ENCODE results near the gene HSD17B10.
"Not testable (repeated sequence)": the region's sequence is repeated elsewhere in the genome, so short reads cannot be mapped to it uniquely, and the experiment has no call there.

Gene HSD17B10

GRCh38 chrX:53433651-53434639 is at the start of gene HSD17B10:
HSD17B10 (minus strand) TSS chrX:53434370; CDS start chrX:53434345, 25 bp downstream.
- DNase-seq (ENCODE audit: low spot score): peak; percentile 94

DNA sequence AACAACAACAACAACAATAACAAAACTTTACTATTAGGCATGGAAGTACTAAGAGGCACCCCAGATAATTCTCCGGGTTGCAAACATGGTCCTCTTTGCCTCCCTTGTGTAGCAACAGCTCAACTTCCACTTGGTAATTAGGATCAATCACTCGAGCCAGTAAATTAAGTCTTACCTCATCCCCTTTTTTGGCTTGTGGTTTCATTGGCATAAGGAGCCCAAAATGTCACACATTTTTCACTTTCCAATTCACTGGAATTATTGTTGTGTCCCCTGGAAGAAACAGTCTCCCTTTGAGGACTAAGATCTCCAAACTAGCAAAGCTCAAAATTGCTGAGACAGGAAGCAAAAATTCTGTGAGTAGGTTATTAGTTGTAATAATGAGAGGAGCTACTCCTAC is 49.2 kb upstream of the HSD17B10 start:
- no peak for DNase-seq (ENCODE audit: low spot score)

DNA sequence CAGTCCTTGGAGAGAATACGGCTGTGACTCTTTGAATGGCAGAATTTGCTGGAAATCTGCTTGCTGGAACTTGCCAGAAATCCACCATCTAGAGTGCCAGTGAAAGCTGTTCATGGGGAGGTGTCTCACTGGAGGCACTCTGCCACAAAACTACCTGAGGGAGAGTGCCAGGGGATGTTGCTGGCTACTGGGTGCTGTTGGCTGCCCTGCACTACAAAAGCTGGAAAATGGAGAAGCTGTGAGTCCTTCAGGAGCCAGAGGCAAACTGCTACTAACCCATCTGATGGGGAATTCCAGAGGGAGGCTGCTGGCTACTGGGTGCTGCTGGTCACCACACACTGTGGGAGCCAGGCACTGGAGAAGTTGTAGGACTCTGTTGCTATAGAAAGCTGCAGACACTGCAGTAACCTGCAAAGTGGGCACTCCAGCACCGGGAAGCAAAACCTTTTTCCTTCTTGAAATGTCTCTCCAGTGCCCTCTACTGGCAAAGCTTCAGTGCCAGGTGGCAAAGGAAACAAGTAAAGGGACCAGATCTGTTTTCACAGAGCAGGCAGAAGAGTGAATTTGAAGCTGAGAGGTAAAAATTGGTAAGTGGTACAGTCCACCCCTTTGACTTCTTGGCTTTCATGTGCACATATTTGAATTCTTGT is 47.8 kb upstream of the HSD17B10 start:
- DNase-seq (ENCODE audit: low spot score): peak; percentile 38

DNA sequence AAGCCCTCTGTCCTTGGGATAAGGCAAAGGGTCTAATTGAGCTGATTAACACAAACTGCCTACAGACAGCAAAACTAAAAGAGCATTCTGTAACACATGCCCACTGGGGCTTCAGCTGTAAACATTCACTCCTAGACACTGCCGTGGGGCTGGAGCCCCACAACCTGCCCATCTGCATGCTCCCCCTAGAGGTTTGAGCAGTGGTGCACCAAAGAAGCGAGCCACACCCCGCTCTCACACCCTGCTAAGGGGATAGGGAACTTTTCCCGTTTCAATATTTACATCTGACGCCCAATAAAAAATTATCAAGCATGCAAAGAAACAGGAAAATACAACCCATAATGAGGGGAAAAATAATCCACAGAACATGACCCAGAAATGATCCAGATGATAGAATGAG is 46.9 kb upstream of the HSD17B10 start:
- DNase-seq (ENCODE audit: low spot score): no peak

DNA sequence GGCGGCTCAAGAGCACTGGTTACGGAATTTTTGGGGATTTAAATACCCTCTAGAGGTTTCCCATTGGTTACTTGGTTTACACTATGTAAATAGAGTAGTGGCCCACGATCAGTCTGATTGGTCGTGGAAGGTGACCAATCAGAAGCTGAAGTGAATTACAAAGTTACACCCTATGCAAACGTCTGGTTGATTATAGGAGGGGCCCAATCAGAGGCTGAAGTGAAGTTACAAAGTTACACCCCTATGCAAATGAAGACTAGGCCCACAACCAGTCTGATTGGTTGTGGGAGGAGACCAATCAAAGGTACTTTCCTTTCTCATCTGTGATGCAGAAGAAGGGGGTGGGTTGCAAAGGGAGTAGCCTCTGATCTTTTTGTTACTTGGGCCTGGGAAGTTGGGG is 45.1 kb upstream of the HSD17B10 start:
- DNase-seq (ENCODE audit: low spot score): no peak

DNA sequence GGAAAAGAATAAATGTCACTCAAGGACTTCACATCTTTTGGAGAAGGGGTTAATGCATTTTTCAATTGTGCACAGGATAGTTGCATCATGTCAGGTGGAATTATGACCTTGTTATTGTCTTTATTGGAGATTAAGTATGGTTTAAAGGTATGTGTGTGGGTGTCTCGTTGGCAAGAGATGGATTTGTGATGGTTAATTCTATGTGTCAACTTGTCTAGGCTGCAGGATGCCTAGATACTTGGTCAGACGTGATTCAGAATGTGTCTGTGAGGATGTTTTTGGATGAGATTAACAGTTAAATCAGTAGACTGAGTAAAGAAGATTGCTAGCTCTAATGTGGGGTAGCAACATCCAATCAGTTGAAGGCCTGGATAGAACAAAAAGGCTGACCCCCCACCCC is 42.2 kb upstream of the HSD17B10 start:
- DNase-seq (ENCODE audit: low spot score): peak; percentile 45

DNA sequence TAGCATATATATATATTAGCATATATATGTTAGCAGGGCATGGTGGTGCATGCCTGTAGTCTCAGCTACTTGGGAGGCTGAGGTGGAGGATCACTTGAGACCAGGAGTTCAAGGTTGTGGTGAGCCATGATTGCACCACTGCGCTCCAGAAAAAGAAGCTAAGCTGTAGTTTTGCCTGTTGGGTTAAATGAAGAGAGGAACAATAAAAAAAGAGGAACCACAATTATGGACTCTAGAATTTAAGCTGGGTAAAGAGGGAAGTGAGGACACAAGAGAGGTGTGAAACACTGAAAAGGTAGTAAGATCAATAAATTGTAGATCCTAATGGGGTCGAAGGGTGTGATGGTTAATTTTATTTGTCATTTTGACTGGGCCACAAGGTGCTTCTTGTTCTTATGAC is 40.5 kb upstream of the HSD17B10 start:
- DNase-seq (ENCODE audit: low spot score): no peak

DNA sequence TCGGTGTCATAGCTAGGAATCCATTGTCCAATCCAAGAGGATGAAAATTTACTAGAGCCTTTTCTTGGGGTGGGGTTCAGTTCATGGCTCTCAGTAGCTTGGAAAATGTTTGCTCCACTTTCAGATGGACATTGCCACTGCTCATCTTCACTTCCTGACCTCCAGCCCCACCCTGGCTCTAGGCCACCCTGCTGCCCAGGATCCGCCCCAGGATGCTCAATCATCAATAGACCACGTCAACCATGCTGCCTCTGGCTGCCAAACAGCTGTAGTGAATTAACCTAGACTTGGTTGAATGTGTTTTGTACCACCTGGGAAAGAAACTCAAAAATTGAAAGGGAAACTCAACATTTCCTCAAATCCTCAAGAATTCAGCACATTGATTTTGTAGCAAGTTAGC is 37.2 kb upstream of the HSD17B10 start:
- DNase-seq (ENCODE audit: low spot score): peak; percentile 9

- DNase-seq (ENCODE audit: low spot score): not testable (repeated sequence)
Observed at GRCh38 chrX:53468659-53469058, 34.5 kb upstream of the HSD17B10 start.

- DNase-seq (ENCODE audit: low spot score): peak; percentile 27
Observed at GRCh38 chrX:53458082-53458481, 23.9 kb upstream of the HSD17B10 start.

- DNase-seq (ENCODE audit: low spot score): peak; percentile 24
Observed at GRCh38 chrX:53456254-53456653, 22.1 kb upstream of the HSD17B10 start.

DNA sequence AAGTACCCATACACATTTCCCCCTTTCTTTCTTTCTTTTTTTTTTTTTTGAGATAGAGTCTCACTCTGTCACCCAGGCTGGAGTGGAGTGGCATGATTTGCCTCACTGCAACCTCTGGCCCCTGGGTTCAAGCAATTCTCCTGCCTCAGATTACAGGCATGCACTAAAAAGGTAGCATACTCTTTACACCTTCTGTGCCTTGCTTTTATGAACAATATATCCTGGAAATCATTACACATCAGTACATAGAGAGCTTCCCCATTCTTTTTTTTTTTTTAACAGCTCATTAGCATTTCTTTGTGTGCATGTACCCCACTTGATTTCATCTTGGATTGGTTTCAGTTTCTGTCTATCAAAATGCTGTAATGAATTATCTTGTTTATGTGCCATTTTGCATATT is 18.6 kb upstream of the HSD17B10 start:
- DNase-seq (ENCODE audit: low spot score): no peak

DNA sequence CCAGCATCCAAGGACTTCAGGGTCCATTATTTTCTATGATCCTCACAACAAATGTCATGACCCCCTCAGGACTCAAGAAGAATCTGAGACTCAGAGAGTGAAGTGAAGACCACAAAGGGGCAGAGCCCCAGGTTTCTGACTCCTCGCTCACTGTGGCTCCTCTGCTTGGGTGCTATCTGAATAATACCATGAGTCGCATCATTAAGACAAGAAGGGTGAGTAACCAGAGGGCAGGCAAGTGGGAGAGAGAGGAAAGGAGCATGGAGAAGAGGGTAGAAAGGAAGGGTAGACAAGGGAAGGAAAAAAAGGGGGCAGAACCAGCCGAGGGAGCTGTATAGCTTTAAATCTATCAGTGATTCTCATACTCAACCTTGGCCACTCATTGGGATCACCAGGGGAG is 15.5 kb upstream of the HSD17B10 start:
- DNase-seq (ENCODE audit: low spot score): no peak

GRCh38 chrX:53447441-53447840 is 13.3 kb upstream of the HSD17B10 start:
- DNase-seq (ENCODE audit: low spot score): no peak

GRCh38 chrX:53445977-53446376 is 11.8 kb upstream of the HSD17B10 start:
- peak; percentile 40 for DNase-seq (ENCODE audit: low spot score)

GRCh38 chrX:53442322-53442631 is 8.1 kb upstream of the HSD17B10 start:
- no peak for DNase-seq (ENCODE audit: low spot score)

- DNase-seq (ENCODE audit: low spot score): peak; percentile 94
Observed at GRCh38 chrX:53441531-53442321, 7.6 kb upstream of the HSD17B10 start.

DNA sequence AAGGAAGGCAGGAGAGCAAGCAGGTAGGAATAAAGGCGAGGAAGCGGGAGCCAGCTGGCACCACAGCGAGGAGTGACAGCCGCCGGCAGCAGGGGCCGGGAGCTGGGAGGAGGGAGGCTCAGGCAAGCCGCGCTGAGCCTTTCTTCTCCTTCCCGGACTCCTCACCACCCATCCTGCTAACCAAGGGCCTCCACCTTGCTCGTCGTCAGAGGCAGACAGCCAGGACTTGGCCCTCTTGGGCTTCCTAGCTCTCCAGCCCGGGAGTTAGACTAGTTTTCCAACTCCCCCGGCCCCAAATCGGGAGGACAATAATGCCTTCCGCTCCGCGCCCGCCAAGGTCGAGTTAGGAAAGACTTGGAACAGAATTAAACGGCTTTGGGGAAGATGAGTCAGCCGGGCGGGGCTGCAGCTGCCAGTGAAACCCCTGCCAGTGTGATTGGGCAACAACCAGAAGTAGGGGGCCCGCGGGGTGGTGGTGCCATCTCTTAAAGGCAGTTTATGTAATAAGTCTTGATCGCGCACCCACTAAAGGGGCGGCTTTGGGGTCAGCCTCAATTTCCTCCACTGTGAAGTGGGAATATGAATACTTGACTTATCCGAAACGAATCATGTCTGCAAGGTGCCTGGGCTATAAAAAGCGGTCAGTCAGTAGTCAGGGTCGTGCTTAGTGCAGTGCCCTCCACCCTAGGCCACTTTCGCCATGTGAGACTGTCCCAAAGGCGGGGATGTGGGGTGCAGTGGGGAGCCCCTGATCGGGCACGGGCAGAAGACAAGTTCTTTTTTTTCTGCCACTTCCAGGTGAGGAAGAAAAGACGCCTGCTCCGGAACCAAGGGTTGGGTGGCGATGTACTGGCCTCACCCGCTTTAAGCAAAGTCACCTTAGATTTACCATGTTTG is 6.7 kb upstream of the HSD17B10 start:
- peak; percentile 69 for DNase-seq (ENCODE audit: low spot score)

GRCh38 chrX:53440101-53440500 is 5.9 kb upstream of the HSD17B10 start:
- DNase-seq (ENCODE audit: low spot score): no peak

GRCh38 chrX:53438832-53439230 is 4.7 kb upstream of the HSD17B10 start:
- no peak for DNase-seq (ENCODE audit: low spot score)

GRCh38 chrX:53438174-53438831 is 4.1 kb upstream of the HSD17B10 start:
- DNase-seq (ENCODE audit: low spot score): no peak

Measured in GM03348 (cell line).